Adrenal gland (tissue), 12 donors: Measurements from ENCODE around the gene MDK. TPM values are rescaled to one million over a fixed set of nuclear protein-coding genes. Genes with fewer than 3 reads are reported as not detected.

ENCODE experiments used
- DNase-seq, 7 donors: peaks; one replicate each; pipeline ENCODE4 v3.0.0-alpha.2; 2019 to 2020
- H3K27ac ChIP-seq, 5 donors: fragments of 200-600 bp; sonication (generic) in 4 of 5; 1 replicate in 3 of 5; 2 replicates in 2 of 5; pipeline versions ENCODE4 v1.5.1 to v1.8.0; 2016 to 2020; ENCODE audit warnings: mild to moderate bottlenecking in 1 of 5
- H3K27me3 ChIP-seq: fragments of 200-600 bp; 2 replicates; pipeline ENCODE4 v1.8.0; 2021
- H3K36me3 ChIP-seq, 2 donors: fragments of 200-600 bp; replicated peaks in 1 of 2; 1 replicate in 1 of 2; 2 replicates in 1 of 2; pipeline versions ENCODE4 v1.5.1 to v1.8.0; 2018 to 2022
- H3K4me1 ChIP-seq, 2 donors: fragments of 200-600 bp; replicated peaks in 1 of 2; 1 replicate in 1 of 2; 2 replicates in 1 of 2; pipeline versions ENCODE4 v1.5.1 to v1.8.0; 2018 to 2021
- H3K4me3 ChIP-seq, 4 donors: fragments of 200-600 bp; sonication (generic) in 3 of 4; one replicate each; pipeline ENCODE4 v1.5.1; 2016 to 2018
- H3K9me3 ChIP-seq, 3 donors: fragments of 200-600 bp; sonication (generic) in 1 of 3; replicated peaks in 1 of 3; 1 replicate in 2 of 3; 2 replicates in 1 of 3; pipeline versions ENCODE4 v1.5.1 to v1.8.0; 2016 to 2021
- POLR2A ChIP-seq, 2 donors: fragments of 450-650 bp; IDR thresholded peaks; one replicate each; pipeline ENCODE4 v1.6.1; 2017; ENCODE audit warnings: antibody characterized with exemption in 2 of 2, mild to moderate bottlenecking in 2 of 2, moderate library complexity in 1 of 2
- WGBS, 4 donors: extraction: QIAGEN DNeasy Blood & Tissue Kit in 2 of 4; methylation state at CpG; one replicate each; pipeline versions ENCODE4 v1.1.5 to v1.1.7; 2013 to 2017; 5-methylcytosine and 5-hydroxymethylcytosine counted together
- intact Hi-C, 2 donors: fragments of 100-400 bp; cut with DNase I; formaldehyde crosslinking; loops; one replicate each; pipeline versions ENCODE4 v1.14.1 to v1.15.0; 2022 to 2023
- polyA plus RNA-seq, 3 donors: library from polyadenylated mRNA; stranded (reverse); fragments of 200-250 nt in 2 of 3; fragments of 350-450 nt in 1 of 3; fragmentation: Illumina TruSeq in 1 of 3; extraction: RNeasy Lipid Tissue Mini Kit (QIAGEN cat#74804) in 1 of 3; gene quantifications; one replicate each; pipeline ENCODE4 v1.2.3, GENCODE V29; 2013 to 2014
- total RNA-seq, 9 donors: library from RNA; depleted of rRNA in 4 of 9; stranded (reverse); fragments of >200 nt in 4 of 9; fragments of 120-200 nt in 1 of 9; fragmentation: NEBNext Ultra II Directional in 1 of 9; extraction: Animal tissue kit (Norgen Biotek cat#: 25700) in 1 of 9; gene quantifications; one replicate each; pipeline versions ENCODE4 v1.1.0 to v1.2.4, GENCODE V29; 2013 to 2023
- TF ChIP-seq, protein P1 (sequence below), 6 experiments: fragments of 450-650 bp in 4 of 6; fragments of 200-600 bp in 2 of 6; sonication (generic) in 1 of 6; IDR thresholded peaks; 1 replicate in 5 of 6; 2 replicates in 1 of 6; pipeline versions ENCODE4 v1.5.1 to v1.8.0; 2016 to 2021; ENCODE audit warnings: antibody characterized with exemption in 6 of 6, mild to moderate bottlenecking in 2 of 6, moderate library complexity in 1 of 6
- donor health status: healthy with polysubstance abuse.
- donor health status: Bipolar disorder and iron deficiency.
- donor health status: DM: yes; HTN: yes; CAD: no.
- donor health status: DM: no; HTN: no; CAD: no.
- donor health status: DM: no; HTN: no; CAD: no.
- donor health status: DM: yes; HTN: yes; CAD: no.

MDK gene
- total and polyA plus RNA-seq, 12 donors = 73.4 to 635 (median 128) TPM

DNA sequence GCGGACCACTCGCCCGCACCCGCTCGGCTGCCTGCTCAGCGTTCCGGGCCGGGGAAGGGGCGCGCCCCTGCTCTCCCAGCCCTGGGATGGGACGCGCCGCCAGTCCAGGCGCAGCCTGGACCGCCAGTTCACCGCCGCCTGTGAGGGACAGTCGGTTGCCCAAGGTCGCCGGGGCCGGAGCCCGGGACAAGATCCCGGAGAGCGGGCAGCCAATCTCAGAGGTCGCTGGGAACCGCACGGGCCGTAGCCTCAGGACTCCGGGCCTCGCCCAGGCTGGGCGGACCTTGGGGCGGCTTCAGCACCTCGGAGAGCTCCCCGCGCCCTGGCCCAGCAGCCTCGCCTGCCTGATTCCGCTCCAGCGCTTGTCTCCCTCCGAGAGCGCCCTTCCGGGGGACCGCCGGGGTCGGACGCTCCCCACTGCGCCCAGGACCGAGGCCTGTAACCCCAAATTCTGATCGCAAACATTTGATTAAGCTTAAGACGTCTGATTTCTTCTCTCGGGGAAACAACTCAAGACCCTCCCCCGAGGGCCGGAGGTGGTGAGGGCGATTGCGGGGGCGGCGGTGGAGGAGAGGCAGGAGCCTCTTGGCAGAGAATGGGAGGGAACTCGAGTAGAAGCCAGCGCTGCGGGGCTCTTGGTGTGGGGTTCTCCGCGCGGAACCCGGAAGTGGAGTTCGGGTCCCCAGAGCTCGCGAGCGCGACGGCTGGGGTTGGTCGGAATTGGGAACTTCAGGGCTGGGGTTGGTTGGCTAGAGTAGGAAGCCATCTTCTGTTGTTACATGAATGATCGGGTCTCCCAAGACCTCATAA lies 11.2 kb downstream of the MDK start:
- Histone ChIP-seq H3K9me3 (no peaks in the 10 kb centered on the region), H3K4me1 (peaks cover 19 to 40% of the 10 kb centered on the region in 2 donors), H3K4me3 (peak overlapping the region in 2 of 4 donors; percentile 22 to 61), H3K36me3 (peaks cover 0 to 15% of the 10 kb centered on the region in 2 donors), H3K27me3 (peaks cover 19% of the 10 kb centered on the region), H3K27ac (no peak overlapping the region)
- peak; percentile 91 to 94 (median 92) for DNase-seq
- 2 to 8% (median 3%) methylated on average over 21 to 71 of the region's 71 CpGs for WGBS, 4 donors
- TF ChIP-seq, protein P1, sequence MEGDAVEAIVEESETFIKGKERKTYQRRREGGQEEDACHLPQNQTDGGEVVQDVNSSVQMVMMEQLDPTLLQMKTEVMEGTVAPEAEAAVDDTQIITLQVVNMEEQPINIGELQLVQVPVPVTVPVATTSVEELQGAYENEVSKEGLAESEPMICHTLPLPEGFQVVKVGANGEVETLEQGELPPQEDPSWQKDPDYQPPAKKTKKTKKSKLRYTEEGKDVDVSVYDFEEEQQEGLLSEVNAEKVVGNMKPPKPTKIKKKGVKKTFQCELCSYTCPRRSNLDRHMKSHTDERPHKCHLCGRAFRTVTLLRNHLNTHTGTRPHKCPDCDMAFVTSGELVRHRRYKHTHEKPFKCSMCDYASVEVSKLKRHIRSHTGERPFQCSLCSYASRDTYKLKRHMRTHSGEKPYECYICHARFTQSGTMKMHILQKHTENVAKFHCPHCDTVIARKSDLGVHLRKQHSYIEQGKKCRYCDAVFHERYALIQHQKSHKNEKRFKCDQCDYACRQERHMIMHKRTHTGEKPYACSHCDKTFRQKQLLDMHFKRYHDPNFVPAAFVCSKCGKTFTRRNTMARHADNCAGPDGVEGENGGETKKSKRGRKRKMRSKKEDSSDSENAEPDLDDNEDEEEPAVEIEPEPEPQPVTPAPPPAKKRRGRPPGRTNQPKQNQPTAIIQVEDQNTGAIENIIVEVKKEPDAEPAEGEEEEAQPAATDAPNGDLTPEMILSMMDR (IDR thresholded peaks at IDR 0.05) = peak in 1 of 6 experiments; percentile 1
- no peak for TF ChIP-seq POLR2A (IDR thresholded peaks at IDR 0.05)
- intact Hi-C loops = loop anchor here in 1 of 2 donors (10.0 kb wide), 1 partner anchor 72 kb away; no protein-coding TSS in a partner anchor

DNA sequence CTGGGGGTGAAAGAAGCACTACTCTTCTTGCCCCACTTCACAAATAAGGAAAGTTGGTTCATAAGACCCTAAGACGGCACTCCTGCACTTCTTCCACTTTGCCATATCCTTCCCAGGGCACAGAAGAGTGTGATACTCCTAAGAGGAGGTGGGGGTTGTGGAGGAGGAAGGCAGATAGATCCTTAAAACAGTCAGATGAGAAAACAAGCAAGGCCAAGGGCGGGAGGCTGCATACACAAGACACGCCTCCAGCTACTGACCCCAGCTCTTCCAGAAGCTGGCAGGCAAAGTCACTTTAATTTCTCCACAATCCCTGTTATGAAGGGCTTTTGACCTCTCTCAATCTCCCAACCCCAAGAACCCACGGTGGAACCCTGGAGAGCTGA lies 11.8 kb downstream of the MDK start:
- intact Hi-C loops = loop anchor here in 1 of 2 donors (10.0 kb wide), 1 partner anchor 72 kb away; no protein-coding TSS in a partner anchor
- DNase-seq = no peak
- peaks cover 0 to 21% of the 10 kb centered on the region in 2 donors for H3K36me3 ChIP-seq
- H3K27ac ChIP-seq = no peak overlapping the region
- 46 to 69% (median 59%) methylated on average over 4 of the region's 4 CpGs for WGBS, 4 donors
- H3K4me3 ChIP-seq = no peak overlapping the region
- peaks cover 19 to 40% of the 10 kb centered on the region in 2 donors for H3K4me1 ChIP-seq
- TF ChIP-seq, protein P1 (IDR thresholded peaks at IDR 0.05) = no peak
- no peak for TF ChIP-seq POLR2A (IDR thresholded peaks at IDR 0.05)
- H3K9me3 ChIP-seq = no peaks in the 10 kb centered on the region
- H3K27me3 ChIP-seq = peaks cover 19% of the 10 kb centered on the region

DNA sequence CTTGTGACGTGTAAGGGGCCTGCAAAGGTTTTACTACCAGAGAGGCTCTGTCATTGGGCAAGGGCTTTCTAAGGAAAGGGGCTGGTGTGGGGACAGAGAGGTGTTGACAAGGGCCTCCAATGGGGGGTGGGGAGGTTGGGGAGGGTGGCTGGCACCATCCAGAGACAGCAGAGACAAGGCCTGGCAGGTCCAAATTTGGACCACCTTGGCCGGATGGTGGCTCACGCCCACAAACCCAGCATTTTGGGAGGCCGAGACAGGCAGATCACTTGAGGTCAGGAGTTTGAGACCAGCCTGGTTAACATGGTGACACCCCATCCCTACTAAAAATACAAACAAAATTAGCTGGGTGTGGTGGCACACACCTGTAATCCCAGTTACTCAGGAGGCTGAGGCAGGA lies 12.3 kb downstream of the MDK start:
- 70 to 81% (median 75%) methylated on average over 4 of the region's 4 CpGs for WGBS, 4 donors
- no peak for DNase-seq
- Histone ChIP-seq H3K4me1 (peaks cover 19 to 40% of the 10 kb centered on the region in 2 donors), H3K27ac (no peak overlapping the region), H3K27me3 (peaks cover 19% of the 10 kb centered on the region), H3K36me3 (peaks cover 0 to 22% of the 10 kb centered on the region in 2 donors), H3K9me3 (no peaks in the 10 kb centered on the region), H3K4me3 (no peak overlapping the region)
- intact Hi-C loops = loop anchor here in 1 of 2 donors (10.0 kb wide), 1 partner anchor 71 kb away; no protein-coding TSS in a partner anchor
- no peak for TF ChIP-seq POLR2A (IDR thresholded peaks at IDR 0.05)
- TF ChIP-seq, protein P1 (IDR thresholded peaks at IDR 0.05) = no peak

DNA sequence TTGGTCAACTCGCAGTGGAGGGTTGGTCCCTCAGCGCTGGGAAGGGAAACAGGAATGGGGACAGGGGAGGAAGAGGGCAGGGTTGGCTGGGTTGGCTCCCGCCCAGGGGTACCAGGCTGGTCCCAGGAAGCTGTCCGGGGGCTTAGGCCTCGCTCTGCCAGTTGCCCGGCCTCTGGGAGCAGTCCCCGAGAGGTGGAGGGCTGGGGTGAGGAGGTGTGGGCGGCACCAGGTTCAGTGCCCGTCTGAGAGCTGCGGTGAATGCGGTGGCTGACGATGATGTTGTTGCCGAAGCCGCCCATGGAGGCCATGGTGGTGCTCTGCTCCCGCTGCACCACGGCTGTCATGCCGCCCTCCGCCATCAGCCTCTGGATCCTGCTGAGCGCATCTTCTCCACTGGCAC lies 16.1 kb downstream of the MDK start:
- Histone ChIP-seq H3K4me3 (no peak overlapping the region), H3K36me3 (peaks cover 0 to 22% of the 10 kb centered on the region in 2 donors), H3K4me1 (peaks cover 5 to 8% of the 10 kb centered on the region in 2 donors), H3K27ac (no peak overlapping the region), H3K9me3 (no peaks in the 10 kb centered on the region), H3K27me3 (no peaks in the 10 kb centered on the region)
- DNase-seq = no peak
- no peak for TF ChIP-seq POLR2A (IDR thresholded peaks at IDR 0.05)
- TF ChIP-seq, protein P1 (IDR thresholded peaks at IDR 0.05) = no peak
- WGBS, 4 donors = 94 to 99% (median 94%) methylated on average over 17 to 19 of the region's 19 CpGs
- intact Hi-C loops = loop anchor here in 1 of 2 donors (10.0 kb wide), 1 partner anchor 67 kb away; no protein-coding TSS in a partner anchor
